ENCODE measurements around the gene CYFIP1.

- TF ChIP-seq CTCF (IDR thresholded peaks at IDR 0.05) (no peak), POLR2A (IDR thresholded peaks at IDR 0.05; ENCODE audit: low read length) (no peak), SMC3 (IDR thresholded peaks at IDR 0.05) (no peak), RCOR1 (IDR thresholded peaks at IDR 0.05; ENCODE audit: low read depth, low read length) (no peak), RFX5 (IDR thresholded peaks at IDR 0.05) (no peak), EP300 (IDR thresholded peaks at IDR 0.05) (no peak), BHLHE40 (IDR thresholded peaks at IDR 0.05; ENCODE audit: low read depth, low read length) (no peak), JUNB (IDR thresholded peaks at IDR 0.05) (no peak), MAFK (IDR thresholded peaks at IDR 0.05; ENCODE audit: partially characterized antibody) (no peak), KDM5A (IDR thresholded peaks at IDR 0.05) (no peak), HEYL (CRISPR knock-in tag; IDR thresholded peaks at IDR 0.05) (no peak)
These were observed 40.5 kb downstream of the CYFIP1 start for GRCh38 chr15:22939652-22940061.
